GM12878 (cell line): Measurements from ENCODE around the gene PPP1R26. TPM values are rescaled to one million over a fixed set of nuclear protein-coding genes. Genes with fewer than 3 reads are reported as not detected.

Source experiments
- ATAC-seq: fragments of 200-7000 bp; cut with Tn5 transposase; 3 replicates; pipeline ENCODE4 v1.9.1; 2020; ENCODE audit warnings: mild to moderate bottlenecking, moderate library complexity
- BruUV-seq: library from RNA; stranded (reverse); fragments of 400-500 nt; replicated peaks from 2 replicates; lab custom pipeline; 2021; lab: Mats Ljungman, UMichigan
- CTCF ChIA-PET: fragments of 300-600 bp; sonication (Branson Sonifier 250); formaldehyde crosslinking; extraction: SDS; loops from one replicate; lab custom pipeline; 2021; ENCODE audit warnings: inconsistent platforms; lab: Yijun Ruan, JAX
- POLR2A ChIA-PET: fragments of 350-600 bp; formaldehyde crosslinking; extraction: SDS; loops from one replicate; lab custom pipeline; 2021; ENCODE audit warnings: inconsistent platforms; lab: Charles Lee
- RAD21 ChIA-PET: fragments of 300-600 bp; sonication (Branson Sonifier 250); formaldehyde crosslinking; loops from one replicate; lab custom pipeline; 2023; ENCODE audit warnings: antibody characterized with exemption; ENCODE audit not compliant: unreplicated experiment; lab: Charles Lee
- SMC1A ChIA-PET: fragments of 300-600 bp; sonication (Branson Sonifier 250); formaldehyde crosslinking; loops from one replicate; lab custom pipeline; 2023; ENCODE audit not compliant: unreplicated experiment, uncharacterized antibody; lab: Charles Lee
- DNase-seq: peaks from one replicate; pipeline ENCODE4 v3.0.0-alpha.2; 2011; ENCODE audit warnings: low read depth, low spot score
- FAIRE-seq: peaks from 3 replicates; lab custom pipeline; 2011; peaks lifted over from hg19 to GRCh38; lab: Jason Lieb, UNC
- H2AFZ ChIP-seq: 2 replicates; pipeline ENCODE4 v1.6.0; 2011; ENCODE audit warnings: low read depth, low read length, control low read depth; ENCODE audit not compliant: control insufficient read depth
- H3K27ac ChIP-seq: 2 replicates; pipeline ENCODE4 v1.5.1; 2011; ENCODE audit warnings: control low read depth; ENCODE audit not compliant: control insufficient read depth, insufficient read depth
- H3K27me3 ChIP-seq, 2 experiments: replicated peaks in 1 of 2; 2 replicates each; pipeline versions ENCODE4 v1.6.0 to v1.6.1; 2011; ENCODE audit warnings: low read length in 1 of 2; ENCODE audit not compliant: control insufficient read depth in 2 of 2, insufficient read depth in 2 of 2
- H3K36me3 ChIP-seq, 2 experiments: 2 replicates each; pipeline ENCODE4 v1.5.1; 2011; ENCODE audit warnings: low read length in 1 of 2; ENCODE audit not compliant: control insufficient read depth in 2 of 2, insufficient read depth in 2 of 2
- H3K4me1 ChIP-seq: 2 replicates; pipeline ENCODE4 v1.6.1; 2011; ENCODE audit warnings: mild to moderate bottlenecking, low read length, moderate library complexity, mixed read lengths; ENCODE audit not compliant: control insufficient read depth, insufficient read depth
- H3K4me2 ChIP-seq: 2 replicates; pipeline ENCODE4 v1.6.0; 2011; ENCODE audit warnings: control low read depth; ENCODE audit not compliant: control insufficient read depth, insufficient read depth
- H3K4me3 ChIP-seq: fragments of 200-600 bp; sonication (generic); 2 replicates; pipeline ENCODE4 v1.5.1; 2016
- H3K79me2 ChIP-seq: 2 replicates; pipeline ENCODE4 v1.6.0; 2011; ENCODE audit warnings: low read length; ENCODE audit not compliant: control insufficient read depth, insufficient read depth
- H3K9ac ChIP-seq: 2 replicates; pipeline ENCODE4 v1.8.0; 2011; ENCODE audit warnings: low read length, control low read depth, mixed read lengths; ENCODE audit not compliant: control insufficient read depth, insufficient read depth
- H3K9me3 ChIP-seq: replicated peaks from 3 replicates; pipeline ENCODE4 v1.5.1; 2011; ENCODE audit warnings: mild to moderate bottlenecking, low read length; ENCODE audit not compliant: control insufficient read depth, insufficient read depth
- H4K20me1 ChIP-seq: 2 replicates; pipeline ENCODE4 v1.6.0; 2011; ENCODE audit not compliant: control insufficient read depth, insufficient read depth
- CHD4 ChIP-seq: fragments of 200-600 bp; sonication (generic); IDR thresholded peaks from 2 replicates; pipeline ENCODE4 v1.6.1; 2016; ENCODE audit warnings: mild to moderate bottlenecking
- ETV6 ChIP-seq, 2 experiments: fragments of 450-650 bp in 1 of 2; IDR thresholded peaks in 1 of 2; conservative IDR thresholded peaks in 1 of 2; 2 replicates each; pipeline ENCODE4 v1.6.1; 2014; ENCODE audit warnings: antibody characterized with exemption in 1 of 2, borderline replicate concordance in 1 of 2, low read depth in 1 of 2, mild to moderate bottlenecking in 1 of 2, moderate library complexity in 1 of 2
- PBX3 ChIP-seq: IDR thresholded peaks from 2 replicates; pipeline ENCODE4 v1.6.1; 2011; ENCODE audit warnings: mild to moderate bottlenecking, low read depth, low read length, moderate library complexity; ENCODE audit not compliant: insufficient replicate concordance
- SMAD1 ChIP-seq: fragments of 450-650 bp; IDR thresholded peaks from 2 replicates; pipeline ENCODE4 v1.6.1; 2018; ENCODE audit warnings: mild to moderate bottlenecking, low read depth; ENCODE audit not compliant: partially characterized antibody
- STAT3 ChIP-seq: IDR thresholded peaks from 2 replicates; pipeline ENCODE4 v1.6.1; 2011; ENCODE audit warnings: low read depth, low read length, improper control_type of control experiment
- TBL1XR1 ChIP-seq: IDR thresholded peaks from 2 replicates; pipeline ENCODE4 v1.6.1; 2012; ENCODE audit warnings: low read depth, low read length, improper control_type of control experiment
- WGBS: methylation state at CpG from one replicate; pipeline ENCODE4 v1.1.6; 2016; ENCODE audit warnings: low lambda C conversion rate; ENCODE audit not compliant: insufficient replicate concordance, insufficient coverage; ENCODE audit errors: missing lambda C conversion rate; 5-methylcytosine and 5-hydroxymethylcytosine counted together
- in situ Hi-C: fragments of 300-500 bp; cut with MboI; formaldehyde crosslinking; loops from 9 replicates; pipeline ENCODE4 v1.14.3; 2018; ENCODE audit warnings: mixed read lengths
- intact Hi-C: fragments of 100-400 bp; cut with micrococcal nuclease; formaldehyde crosslinking; loops from one replicate; pipeline ENCODE4 v1.14.2; 2022; ENCODE audit not compliant: unreplicated experiment
- polyA plus RNA-seq, 11 experiments: library from polyadenylated mRNA; depleted of rRNA in 4 of 11; unstranded in 6 of 11; stranded (reverse) in 5 of 11; fragments of >200 nt; fragmentation: Nextera tagmentation in 4 of 11; fragmentation: Illumina TruSeq in 1 of 11; extraction: Ambion mirVana in 4 of 11; extraction: Trizol in 1 of 11; gene quantifications; 1 replicate in 1 of 11; 2 replicates in 10 of 11; pipeline versions ENCODE4 v1.2.1 to v1.2.3, GENCODE V29; 2011 to 2016; ENCODE audit warnings: inconsistent platforms in 2 of 11, missing spikeins in 2 of 11, low read depth in 1 of 11
- total RNA-seq, 4 experiments: library from RNA; depleted of rRNA in 3 of 4; stranded (reverse); fragments of >200 nt in 3 of 4; fragmentation: Illumina TruSeq in 1 of 4; extraction: Trizol in 1 of 4; gene quantifications; 2 replicates each; pipeline versions ENCODE4 v1.2.1 to v1.2.3, GENCODE V29; 2013 to 2021
- TF ChIP-seq, protein P1 (sequence below): fragments of 150-350 bp; IDR thresholded peaks from 2 replicates; pipeline ENCODE4 v1.6.1; 2016; ENCODE audit warnings: low read depth, low read length

PPP1R26 gene
- total and polyA plus RNA-seq, 10 of the 15 experiments (the other 5 are each of a cell fraction or from before 2014, with no cell fraction given): 0.02 to 1.9 (median 0.18) TPM

DNA sequence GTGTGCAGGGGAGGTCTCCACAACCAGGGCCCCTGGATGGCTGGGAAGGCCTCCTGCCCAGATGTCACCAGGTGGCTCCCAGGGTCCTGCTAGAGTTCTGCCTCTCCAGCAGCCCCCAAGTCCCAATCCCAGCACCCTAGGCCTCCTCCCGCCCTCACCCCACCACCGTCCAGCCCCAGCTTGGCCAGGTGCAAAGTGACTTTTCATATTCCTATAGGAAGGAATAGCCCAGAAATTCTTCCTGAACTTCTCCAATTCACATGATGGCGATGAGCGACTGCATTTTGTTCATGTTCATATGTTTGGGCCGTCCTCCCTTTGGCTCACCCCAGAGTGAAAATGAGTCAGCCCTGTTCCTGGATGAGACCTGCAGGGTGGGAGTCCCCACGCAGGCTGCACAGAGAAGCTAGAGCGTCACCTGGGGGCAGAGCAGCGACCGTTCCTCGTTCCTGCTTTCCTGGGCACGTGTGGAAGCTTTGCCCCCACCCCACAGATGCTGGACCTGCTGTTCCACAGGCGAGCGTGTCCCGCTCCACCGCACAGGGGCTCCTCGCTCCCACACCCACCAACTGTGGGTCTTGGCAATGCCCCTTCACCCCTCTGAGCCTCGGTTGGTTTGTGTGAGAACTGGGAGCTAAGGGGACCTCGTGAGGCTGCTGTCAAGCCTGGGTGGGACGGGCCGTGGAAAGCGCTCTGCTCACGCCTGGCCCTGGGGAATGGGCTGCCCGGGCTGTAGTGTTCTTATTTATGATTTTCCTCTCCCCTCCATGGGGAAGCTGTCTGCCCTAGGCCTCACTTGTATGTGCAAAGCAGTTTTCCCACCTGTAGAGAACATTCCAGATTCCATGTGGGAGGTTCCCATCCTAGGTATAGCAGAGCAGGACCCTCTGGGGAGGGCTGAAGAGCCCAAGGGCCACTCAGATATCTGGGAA, 27.8 kb downstream of the PPP1R26 start:
- in situ Hi-C loops (no loop called here), intact Hi-C loops (no loop called here)
- H3K4me2 ChIP-seq: no peak overlapping the region
- H3K27me3 ChIP-seq: no peaks in the 10 kb centered on the region
- peaks cover 10 to 22% of the 10 kb centered on the region in 2 experiments; a peak in 3 of 4 replicates for H3K36me3 ChIP-seq
- DNase-seq (no peak), FAIRE-seq (no peak), ATAC-seq (no peak)
- no peaks in the 10 kb centered on the region for H4K20me1 ChIP-seq
- H3K9ac ChIP-seq: no peak overlapping the region
- no peak overlapping the region for H3K4me3 ChIP-seq
- ChIA-PET SMC1A (no interaction called here), CTCF (no interaction called here), RAD21 (no interaction called here), POLR2A (no interaction called here)
- BruUV-seq: no TSS peak
- H3K4me1 ChIP-seq: no peaks in the 10 kb centered on the region; the same call in 1 of the 2 replicates
- H3K27ac ChIP-seq: no peak overlapping the region
- H2AFZ ChIP-seq: no peak overlapping the region
- no peaks in the 10 kb centered on the region; the same call in 2 of the 3 replicates for H3K9me3 ChIP-seq
- no peak for TF ChIP-seq ETV6 (conservative IDR thresholded peaks at IDR 0.05 in 1 of 2, IDR thresholded peaks at IDR 0.05 in 1 of 2; ENCODE audit: borderline replicate concordance in 1 of 2, low read depth in 1 of 2)
- no peak for TF ChIP-seq SMAD1
- TF ChIP-seq CHD4: no peak
- TF ChIP-seq, all 136 proteins: peak for 0
- WGBS: 78% methylated on average over 23 of the region's 23 CpGs
- H3K79me2 ChIP-seq: no peaks in the 10 kb centered on the region; the same call in 1 of the 2 replicates

DNA sequence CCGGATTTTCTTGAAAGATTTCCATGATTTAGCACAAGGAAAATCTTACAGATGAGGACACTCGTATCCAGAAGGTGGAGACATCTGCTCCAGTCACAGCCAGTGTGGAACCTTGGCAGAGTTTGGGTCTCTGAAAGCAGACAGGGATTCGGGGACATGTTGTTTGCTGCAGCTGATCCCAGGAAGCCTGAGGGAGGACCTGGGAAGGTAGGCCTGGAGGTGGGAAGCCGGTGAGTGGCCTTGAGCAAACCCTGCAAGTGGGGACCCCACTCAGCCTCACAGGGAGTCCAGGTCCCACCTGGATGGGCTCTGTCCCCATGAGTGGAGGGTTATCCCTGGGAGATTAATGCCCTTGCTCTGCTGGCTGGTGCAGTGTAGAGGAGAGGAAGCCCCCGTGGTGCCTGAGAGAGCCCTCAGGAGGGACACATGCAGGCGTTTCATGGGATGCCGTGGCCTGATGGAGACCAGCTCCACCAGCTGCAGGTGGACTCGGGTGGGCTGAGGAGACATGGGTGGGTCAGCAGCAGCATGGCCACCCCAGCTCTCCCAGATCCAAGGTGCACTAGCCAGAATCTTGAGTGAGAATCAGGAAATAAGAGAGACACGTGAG, 28.7 kb downstream of the PPP1R26 start:
- Histone ChIP-seq H2AFZ (no peak overlapping the region), H3K9me3 (no peaks in the 10 kb centered on the region; the same call in 2 of the 3 replicates), H3K36me3 (peaks cover 7 to 17% of the 10 kb centered on the region in 2 experiments; a peak in 3 of 4 replicates), H3K9ac (no peak overlapping the region), H4K20me1 (no peaks in the 10 kb centered on the region), H3K4me3 (no peak overlapping the region), H3K4me1 (no peaks in the 10 kb centered on the region), H3K4me2 (no peak overlapping the region), H3K27ac (no peak overlapping the region), H3K27me3 (no peaks in the 10 kb centered on the region; a peak in 1 of 4 replicates)
- no peak for DNase-seq
- ChIA-PET POLR2A (no interaction called here), SMC1A (no interaction called here), RAD21 (no interaction called here)
- WGBS: 58% methylated on average over 9 of the region's 9 CpGs
- intact Hi-C loops: no loop called here
- ATAC-seq: no peak
- no peak for FAIRE-seq
- in situ Hi-C loops: no loop called here
- TF ChIP-seq TBL1XR1: no peak
- no peak for TF ChIP-seq PBX3
- no peak for TF ChIP-seq STAT3
- TF ChIP-seq, protein P1, sequence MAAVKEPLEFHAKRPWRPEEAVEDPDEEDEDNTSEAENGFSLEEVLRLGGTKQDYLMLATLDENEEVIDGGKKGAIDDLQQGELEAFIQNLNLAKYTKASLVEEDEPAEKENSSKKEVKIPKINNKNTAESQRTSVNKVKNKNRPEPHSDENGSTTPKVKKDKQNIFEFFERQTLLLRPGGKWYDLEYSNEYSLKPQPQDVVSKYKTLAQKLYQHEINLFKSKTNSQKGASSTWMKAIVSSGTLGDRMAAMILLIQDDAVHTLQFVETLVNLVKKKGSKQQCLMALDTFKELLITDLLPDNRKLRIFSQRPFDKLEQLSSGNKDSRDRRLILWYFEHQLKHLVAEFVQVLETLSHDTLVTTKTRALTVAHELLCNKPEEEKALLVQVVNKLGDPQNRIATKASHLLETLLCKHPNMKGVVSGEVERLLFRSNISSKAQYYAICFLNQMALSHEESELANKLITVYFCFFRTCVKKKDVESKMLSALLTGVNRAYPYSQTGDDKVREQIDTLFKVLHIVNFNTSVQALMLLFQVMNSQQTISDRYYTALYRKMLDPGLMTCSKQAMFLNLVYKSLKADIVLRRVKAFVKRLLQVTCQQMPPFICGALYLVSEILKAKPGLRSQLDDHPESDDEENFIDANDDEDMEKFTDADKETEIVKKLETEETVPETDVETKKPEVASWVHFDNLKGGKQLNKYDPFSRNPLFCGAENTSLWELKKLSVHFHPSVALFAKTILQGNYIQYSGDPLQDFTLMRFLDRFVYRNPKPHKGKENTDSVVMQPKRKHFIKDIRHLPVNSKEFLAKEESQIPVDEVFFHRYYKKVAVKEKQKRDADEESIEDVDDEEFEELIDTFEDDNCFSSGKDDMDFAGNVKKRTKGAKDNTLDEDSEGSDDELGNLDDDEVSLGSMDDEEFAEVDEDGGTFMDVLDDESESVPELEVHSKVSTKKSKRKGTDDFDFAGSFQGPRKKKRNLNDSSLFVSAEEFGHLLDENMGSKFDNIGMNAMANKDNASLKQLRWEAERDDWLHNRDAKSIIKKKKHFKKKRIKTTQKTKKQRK: no peak
- TF ChIP-seq, all 136 proteins: peak for 0
- BruUV-seq: no TSS peak
- CTCF ChIA-PET: no interaction called here
- no peaks in the 10 kb centered on the region for H3K79me2 ChIP-seq
